Measurements from ENCODE around the gene SPIN1. TPM values are rescaled to one million over a fixed set of nuclear protein-coding genes. Genes with fewer than 3 reads are reported as not detected.

The SPIN1 gene
- total RNA-seq, 1 experiment from 2014 or later: 58.4 TPM

- no peak for DNase-seq (ENCODE audit: extremely low read depth, low read depth)
These were observed 93.7 kb downstream of the SPIN1 start for GRCh38 chr9:88481933-88482332.

GRCh38 chr9:88488166-88488565 lies 99.9 kb downstream of the SPIN1 start:
- no peak for DNase-seq (ENCODE audit: extremely low read depth, low read depth)

GRCh38 chr9:88494983-88495721 lies 106.9 kb downstream of the SPIN1 start:
- DNase-seq (ENCODE audit: extremely low read depth, low read depth): no peak

GRCh38 chr9:88497224-88497623 lies 109.0 kb downstream of the SPIN1 start:
- no peak for DNase-seq (ENCODE audit: extremely low read depth, low read depth)

GRCh38 chr9:88498880-88499279 lies 110.6 kb downstream of the SPIN1 start:
- DNase-seq (ENCODE audit: extremely low read depth, low read depth): no peak

GRCh38 chr9:88501086-88501485 lies 112.8 kb downstream of the SPIN1 start:
- no peak for DNase-seq (ENCODE audit: extremely low read depth, low read depth)

GRCh38 chr9:88502552-88503034 lies 114.3 kb downstream of the SPIN1 start:
- DNase-seq (ENCODE audit: extremely low read depth, low read depth): no peak

- DNase-seq (ENCODE audit: extremely low read depth, low read depth): no peak
These were observed 115.0 kb downstream of the SPIN1 start for GRCh38 chr9:88503081-88503844.

GRCh38 chr9:88503845-88504764 lies 115.9 kb downstream of the SPIN1 start:
- no peak for DNase-seq (ENCODE audit: extremely low read depth, low read depth)

GRCh38 chr9:88508326-88508725 lies 120.1 kb downstream of the SPIN1 start:
- DNase-seq (ENCODE audit: extremely low read depth, low read depth): no peak

GRCh38 chr9:88511906-88512305 lies 123.7 kb downstream of the SPIN1 start:
- no peak for DNase-seq (ENCODE audit: extremely low read depth, low read depth)

- no peak for DNase-seq (ENCODE audit: extremely low read depth, low read depth)
These were observed 126.0 kb downstream of the SPIN1 start for GRCh38 chr9:88514247-88514646.

- DNase-seq (ENCODE audit: extremely low read depth, low read depth): no peak
These were observed 133.1 kb downstream of the SPIN1 start for GRCh38 chr9:88521308-88521707.

- DNase-seq (ENCODE audit: extremely low read depth, low read depth): no peak
These were observed 134.1 kb downstream of the SPIN1 start for GRCh38 chr9:88522360-88522759.

GRCh38 chr9:88523056-88523455 lies 134.8 kb downstream of the SPIN1 start:
- no peak for DNase-seq (ENCODE audit: extremely low read depth, low read depth)

GRCh38 chr9:88524911-88525310 lies 136.7 kb downstream of the SPIN1 start:
- DNase-seq (ENCODE audit: extremely low read depth, low read depth): no peak

- DNase-seq (ENCODE audit: extremely low read depth, low read depth): no peak
These were observed 139.4 kb downstream of the SPIN1 start for GRCh38 chr9:88527618-88528017.

All from NCI-H460 (cell line).